Measurements from ENCODE around the gene CD9.

Gene CD9

DNA sequence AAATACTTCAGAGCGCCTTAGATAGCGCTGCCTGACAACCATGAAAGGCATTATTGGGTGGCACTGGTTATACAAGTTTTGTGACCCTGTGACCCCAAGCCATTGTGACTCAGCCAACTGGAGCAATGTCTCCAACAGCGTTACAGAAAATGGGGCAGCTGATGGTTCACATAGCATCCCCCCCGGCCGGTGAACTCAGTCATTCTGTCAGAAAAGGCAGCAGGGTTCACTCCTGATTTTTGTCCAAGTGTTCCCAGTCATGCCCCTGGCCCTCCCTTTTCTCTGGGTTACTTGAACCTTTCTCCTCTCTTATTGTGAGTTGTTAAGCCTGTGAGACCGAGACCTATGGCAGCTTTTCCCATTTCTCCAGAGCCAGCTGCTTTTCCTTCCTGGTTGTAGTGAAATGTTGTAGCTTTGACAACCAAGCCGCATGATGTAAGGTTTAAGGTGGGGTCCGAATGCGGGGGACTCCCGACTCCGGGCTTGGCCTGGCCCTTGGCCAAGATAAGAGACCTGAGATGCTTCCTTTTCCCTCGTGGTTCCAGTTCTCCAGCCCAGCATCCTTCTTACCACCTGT lies 22.0 kb downstream of the CD9 start:
- DNase-seq, result no peak

DNA sequence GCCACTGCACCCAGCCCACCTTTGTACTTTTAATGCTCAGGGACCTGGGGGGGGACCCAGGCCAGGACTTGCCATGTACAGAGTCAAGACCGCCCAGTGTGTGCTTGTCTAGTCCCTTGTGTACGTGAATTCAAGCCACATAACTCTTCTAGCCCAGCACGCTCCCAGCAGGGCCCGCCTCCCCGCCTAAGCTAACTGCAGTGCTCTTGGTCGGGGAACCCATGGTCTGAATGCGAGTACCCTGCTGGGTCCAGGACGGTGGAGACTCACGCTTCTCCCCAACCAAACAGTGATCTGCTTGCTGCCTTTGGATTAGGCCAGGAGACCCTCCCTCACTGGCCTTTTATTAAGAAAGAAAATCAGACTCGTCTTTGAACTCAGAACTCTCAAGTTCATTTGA lies 23.3 kb downstream of the CD9 start:
- DNase-seq, result no peak

DNA sequence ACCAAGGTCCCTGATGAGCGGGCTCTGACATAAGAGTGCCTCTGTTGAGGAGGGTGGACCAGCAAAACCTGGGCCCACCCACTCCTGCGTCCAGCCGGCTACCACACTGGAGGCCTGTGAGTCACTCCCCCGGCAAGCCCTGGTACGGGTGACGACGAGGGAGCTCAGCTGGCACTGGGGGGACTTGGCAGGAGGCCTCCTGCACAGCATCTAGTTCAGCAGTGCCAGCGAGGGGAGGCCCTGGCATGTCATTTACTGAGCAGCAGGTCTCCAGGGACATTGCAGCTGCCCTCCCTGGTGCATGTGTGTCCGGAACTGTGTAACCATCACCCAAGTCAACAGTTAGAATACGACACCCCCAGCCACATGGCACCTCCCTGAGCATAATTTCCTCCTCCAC lies 24.4 kb downstream of the CD9 start:
- DNase-seq, result no peak

DNA sequence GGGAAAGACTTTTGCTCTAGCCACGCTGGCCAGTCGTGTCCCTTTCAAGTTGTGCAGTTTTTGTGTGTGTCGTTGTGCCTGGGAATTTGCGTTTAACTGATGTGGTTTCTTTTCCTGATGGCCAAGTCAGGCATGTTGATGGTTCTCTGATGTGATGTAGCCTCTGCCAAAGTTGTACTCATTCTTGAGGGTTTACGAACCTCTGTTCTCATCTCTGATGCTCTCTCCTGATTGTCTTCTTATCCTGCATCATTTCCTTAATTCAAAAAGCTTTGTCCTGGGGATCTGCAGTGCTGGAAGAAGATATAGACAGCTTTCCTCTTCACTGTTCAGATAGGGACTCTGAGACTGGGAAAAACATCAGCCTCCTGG lies 25.4 kb downstream of the CD9 start:
- no peak for DNase-seq

DNA sequence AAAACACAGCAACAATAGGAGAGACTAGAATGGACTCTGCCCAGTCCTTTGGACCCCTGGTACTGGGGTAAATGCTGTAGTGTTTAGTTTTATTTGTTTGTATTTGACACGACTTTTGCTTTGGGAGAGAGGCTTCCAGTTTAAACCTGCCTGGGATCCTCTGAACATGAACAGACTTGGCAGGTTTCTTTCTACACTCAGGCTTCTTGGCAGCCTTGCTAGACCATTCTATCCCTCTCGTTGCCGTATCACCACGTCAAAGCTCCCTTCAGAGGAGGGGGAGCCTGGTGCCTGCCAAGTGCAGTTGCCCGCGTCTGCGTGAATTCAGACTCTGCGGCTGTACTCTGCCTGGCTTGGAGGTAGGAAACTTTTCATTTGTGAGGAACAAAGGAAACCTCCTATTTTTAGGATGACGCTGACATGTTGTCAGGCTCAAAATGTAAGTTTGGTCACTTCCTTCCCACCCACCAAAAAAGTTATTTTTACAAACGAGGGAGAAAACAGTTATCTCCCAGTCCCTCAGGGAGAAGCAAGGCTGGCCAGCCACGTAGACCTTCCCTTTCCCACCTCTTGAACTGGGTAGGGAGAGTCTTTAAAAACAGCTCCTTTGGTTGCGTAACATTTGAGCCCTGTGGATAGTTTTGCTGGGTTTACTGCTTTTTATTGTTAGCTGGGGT lies 25.9 kb downstream of the CD9 start:
- no peak for DNase-seq

DNA sequence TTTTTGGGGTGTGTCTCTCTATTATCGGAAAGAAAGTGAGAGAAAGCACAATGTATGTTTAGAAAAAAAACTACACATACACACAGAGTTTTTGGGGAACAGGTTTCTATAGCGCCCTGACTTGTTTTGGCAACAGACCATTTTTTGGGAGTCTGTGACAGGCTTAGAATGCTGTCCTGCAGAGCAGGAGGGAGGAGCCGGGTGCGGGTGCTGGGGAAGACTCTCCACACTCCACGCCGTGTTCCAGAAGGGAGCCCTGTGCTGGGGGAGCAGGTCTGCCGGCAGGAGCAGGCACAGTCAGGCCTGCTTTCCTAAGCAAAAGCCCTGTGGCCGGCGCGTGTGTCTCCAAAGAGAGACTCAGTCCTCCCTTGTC lies 26.5 kb downstream of the CD9 start:
- no peak for DNase-seq

DNA sequence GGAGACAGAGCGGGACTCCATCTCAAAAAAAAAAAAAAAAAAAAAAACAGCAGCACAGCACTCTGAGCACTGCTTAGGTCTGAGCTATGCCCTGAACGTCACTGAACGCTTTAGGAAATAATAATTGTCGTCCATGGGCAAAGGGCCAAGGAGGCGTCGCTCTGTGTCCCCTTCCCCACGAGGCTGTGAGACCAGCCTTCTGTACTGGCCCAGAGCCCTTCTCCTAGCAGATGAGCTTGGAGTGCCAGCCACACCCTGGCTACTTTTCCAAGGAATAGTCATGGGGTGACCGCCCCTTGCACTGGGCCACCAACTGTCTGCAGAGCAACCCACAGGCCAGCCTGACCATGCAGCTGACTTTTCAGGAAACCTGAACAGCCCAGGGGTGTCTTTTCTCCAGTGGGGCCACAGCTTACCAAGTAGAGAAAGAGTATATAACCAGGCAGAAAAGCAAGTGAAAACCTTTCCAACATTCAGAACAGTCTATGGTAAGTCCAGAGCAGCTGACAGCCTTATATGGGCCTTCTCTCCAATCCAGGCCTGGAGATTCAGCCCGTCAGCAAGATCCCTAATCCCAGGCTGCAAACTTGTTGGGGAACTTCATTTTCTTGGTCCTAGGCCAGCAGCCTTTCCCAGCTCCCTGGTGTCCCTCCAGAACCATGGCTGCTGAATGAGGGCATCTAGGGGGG lies 28.5 kb downstream of the CD9 start:
- no peak for DNase-seq

DNA sequence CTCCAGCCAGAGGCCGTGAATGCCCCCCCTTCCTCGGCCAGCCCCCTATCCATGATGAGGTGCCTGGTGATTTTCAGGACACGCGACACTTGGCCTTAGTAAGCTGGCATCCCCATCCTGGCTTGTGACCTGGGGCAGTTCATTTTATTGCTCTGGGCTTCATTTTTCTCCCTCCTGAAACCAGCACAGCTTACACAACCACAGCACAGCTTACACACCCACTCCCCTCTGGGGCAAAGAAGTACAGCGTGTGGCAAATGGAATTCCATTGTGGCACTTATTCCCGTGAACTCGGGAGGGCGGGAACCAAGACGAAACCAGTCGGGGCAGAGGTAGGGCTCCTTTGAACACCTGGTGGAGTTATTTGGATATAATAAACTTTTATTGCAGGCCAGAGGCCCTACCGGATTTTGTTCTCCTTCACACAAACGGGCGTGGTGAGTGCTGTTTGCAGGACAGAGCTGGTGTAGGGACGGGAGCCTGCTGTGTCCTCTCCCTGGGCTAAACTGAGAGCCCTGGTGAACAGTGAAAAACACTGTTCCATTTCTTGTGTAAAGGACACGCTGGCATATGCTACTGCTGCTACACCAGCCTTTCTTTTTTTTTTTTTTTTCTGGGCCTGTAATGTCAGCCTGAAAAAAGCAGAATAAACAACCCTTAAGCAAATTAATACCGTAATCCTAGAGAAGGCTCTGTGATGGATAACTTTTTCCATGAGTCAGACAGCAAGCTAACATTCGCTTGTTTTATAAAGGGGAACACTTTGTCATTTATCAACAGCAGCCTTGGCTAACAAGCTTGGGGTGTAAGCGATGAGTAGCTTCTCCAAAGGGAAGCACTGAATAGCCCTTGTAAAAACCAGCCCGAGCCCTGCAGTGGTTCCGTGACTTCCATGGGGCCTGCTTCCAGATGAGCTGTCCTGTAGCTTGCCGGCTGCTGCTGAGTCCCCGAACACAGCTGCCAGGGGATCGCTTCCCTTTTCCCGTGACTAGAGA lies 29.3 kb downstream of the CD9 start:
- no peak for DNase-seq

DNA sequence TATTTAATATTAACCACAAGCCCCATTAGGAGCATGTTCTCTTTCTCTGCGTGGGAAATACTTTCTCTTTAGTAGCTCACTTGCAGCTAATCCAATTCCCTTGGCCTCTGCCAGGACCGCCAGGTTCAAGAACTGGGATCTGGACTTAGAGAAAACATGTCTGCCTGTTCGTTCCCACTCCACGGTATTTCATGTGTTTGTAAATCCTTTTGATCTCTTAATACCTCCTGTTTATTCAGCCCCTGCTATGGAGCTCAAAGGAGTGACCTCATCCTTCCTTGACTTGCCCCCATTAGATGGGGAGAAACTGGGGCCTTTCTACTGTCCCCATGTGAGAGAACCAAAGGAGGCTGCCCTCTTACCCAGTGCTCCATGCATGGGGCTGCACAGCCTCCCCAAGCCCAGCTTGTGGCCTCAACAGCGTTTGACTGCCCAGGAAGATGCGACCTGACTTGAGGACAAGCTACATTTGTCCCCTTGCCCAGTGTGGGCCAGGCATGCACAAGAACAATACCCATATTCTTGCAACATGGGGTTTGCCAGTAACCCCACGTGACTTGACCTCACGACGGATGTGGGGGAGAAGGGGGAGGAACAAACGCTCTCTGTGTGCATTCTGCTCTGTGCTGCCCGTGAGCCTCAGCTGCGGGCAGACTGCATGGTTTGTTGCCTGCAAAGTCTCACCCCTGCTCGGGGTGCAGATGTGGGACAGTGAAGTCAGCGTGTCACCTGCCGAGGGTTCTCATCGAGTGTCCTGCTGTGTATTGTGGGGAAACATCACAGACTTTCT lies 30.3 kb downstream of the CD9 start:
- peak; percentile 92 to 93 for DNase-seq

DNA sequence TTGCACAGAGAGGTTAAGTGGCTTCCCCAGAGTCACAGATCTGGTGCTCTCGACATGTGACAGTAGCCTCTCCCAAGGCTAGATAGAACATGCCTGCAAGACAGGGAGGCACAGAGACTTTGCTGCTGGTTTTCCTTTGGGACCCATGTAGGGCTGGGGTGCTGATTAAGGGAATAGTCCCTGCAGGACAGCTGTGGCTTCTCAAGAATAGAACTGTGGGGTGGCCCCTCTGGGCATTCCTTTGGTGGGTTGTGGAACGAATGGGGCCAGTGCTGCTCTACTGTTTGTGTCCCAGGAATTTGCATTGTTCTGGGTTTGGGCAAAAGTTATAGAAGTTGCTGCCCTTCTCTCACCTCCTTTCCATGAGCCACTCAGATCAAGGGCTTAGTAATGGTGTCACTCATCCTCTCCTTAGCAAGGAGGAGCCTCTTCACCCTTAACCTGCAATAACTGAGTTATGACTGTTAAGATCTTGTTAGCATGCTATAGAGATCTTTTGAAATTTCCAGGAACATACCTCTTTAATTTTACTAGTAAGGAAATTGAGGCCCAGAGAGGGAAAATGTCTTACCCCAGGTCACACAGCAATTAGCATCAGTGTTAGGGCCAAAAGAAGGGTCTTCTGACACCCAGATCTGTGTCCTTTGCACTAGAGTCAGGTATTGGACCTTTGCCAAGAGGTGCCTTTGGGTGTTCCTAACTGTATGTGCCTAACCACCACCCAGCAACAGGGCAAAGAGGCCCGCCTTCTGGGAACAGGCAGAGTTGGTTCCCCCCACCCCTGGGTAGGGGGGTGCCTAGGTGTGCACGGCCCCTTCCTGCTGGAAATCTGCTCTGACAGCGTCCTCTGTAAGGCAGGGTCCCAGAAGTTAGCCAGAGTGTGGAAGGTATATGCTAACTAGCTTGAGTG lies 31.4 kb downstream of the CD9 start:
- no peak for DNase-seq

DNA sequence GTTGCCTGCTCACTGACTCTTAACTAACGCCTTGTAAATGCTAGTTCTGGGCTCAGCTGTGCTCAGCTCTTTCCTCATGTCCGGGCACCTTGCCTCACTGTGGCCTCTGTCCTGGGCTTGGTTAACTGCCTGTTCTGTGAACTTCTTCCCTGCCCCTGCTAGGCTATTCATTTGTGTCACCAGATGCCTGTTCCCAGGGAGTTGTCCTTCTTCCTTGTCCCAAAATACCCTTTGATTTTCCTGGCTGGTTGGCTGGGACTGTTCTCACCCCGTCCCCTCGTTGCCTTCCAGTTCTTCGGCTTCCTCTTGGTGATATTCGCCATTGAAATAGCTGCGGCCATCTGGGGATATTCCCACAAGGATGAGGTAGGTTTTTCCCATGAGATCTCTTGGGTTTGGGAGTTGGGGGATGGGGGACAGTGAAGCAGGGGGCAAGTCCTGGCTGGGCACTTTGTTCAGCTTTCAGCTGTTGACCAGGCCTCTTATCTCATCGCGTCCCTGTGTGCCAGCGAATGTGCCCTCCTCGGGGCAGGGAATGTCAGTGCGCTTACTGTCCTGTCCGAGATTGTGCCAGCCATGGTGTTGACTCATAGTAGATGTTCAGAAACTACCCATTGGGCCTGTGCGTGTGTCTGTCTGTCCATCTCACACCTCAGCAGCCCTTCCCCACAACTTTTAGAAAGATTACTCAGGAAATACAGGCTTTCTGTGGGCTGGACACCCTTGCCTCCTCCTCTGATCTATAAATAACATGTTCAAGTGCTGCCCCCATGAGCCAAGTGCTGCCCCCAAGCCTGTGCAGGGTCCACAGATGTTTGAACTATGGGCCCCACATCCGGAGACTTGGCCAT lies 33.1 kb downstream of the CD9 start:
- no peak for DNase-seq

DNA sequence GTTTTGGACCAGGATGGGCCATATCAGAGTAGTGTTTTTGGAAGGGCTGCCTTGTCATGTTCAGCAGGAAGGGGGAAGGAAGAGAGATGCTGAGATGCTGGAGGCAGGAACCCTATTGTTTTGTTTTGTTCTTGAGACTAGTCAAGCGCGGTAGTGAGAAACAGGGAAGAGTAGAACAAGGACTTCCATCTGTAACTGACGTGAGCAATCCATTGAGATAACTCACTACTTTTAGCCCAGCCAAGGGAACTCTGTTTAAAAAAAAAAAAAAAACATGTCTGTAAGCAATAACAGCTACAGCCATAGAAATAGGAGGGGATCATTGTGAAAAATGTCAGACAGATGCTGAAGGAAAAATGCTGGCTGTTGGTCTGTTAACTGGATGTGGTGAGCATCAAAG lies 34.0 kb downstream of the CD9 start:
- DNase-seq, result no peak

DNA sequence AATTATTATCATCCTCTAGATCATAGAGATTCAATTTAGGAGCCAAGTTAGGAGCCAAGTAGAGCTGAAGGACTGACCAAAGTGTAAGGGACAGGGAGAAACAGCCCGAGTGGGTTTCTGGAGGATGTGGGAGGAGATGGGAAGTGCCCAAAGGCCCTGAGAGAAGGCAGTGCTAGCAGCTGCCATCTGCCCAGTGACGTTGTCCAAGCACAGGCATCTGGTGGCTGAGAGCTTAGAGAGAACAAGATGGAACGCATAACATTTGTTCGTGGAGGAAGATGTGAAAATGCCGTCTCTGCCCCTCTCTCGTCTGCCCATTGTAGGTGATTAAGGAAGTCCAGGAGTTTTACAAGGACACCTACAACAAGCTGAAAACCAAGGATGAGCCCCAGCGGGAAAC lies 34.7 kb downstream of the CD9 start:
- no peak for DNase-seq

DNA sequence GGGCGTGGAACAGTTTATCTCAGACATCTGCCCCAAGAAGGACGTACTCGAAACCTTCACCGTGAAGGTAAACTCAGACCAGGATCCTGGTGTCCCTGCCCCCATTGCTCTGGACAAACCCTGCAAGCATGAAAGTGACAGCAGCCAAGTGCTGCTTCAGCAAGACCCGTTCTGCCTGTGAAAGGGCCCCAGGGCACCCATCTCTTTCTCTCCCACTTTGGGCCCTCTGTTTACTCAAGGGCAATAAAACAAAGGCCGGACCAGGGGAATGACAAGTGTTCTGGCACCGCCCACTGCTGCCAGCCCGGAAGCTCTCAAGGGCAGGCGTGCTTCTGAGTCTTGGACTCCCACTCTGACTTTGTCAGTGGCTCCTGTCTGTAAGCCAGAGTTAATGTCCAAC lies 35.3 kb downstream of the CD9 start:
- no peak for DNase-seq

DNA sequence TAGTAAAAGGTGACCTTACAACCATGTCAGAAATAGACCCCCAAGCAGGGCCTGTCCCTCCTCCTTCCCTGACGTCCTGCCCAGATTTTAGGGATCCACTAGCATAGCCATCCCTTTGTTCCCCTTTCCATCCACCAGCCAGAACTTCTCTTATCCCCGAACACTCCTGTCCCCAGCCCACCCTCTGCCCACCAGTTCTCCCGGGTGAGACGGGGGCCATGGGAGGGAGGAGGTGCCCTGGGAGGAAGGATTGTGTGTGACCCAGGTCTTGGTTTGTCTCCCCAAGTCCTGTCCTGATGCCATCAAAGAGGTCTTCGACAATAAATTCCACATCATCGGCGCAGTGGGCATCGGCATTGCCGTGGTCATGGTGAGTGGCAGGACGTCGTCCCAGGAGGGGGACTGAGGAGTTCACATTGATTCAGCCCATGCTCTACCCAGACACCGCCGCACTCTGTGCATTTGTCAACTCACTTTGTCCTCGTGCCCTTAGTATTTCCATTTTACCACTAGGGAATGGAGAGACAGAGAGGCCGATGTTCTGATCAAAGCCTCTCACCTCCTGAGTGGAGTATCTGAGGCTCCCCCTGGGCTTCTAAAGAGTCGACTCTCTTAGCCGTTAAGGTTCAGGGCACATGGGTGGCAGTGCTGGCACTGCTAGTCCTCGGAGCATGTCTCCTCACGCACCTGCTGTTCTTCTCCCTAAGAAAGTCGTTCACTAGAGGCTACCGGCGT lies 35.9 kb downstream of the CD9 start:
- DNase-seq, result no peak

DNA sequence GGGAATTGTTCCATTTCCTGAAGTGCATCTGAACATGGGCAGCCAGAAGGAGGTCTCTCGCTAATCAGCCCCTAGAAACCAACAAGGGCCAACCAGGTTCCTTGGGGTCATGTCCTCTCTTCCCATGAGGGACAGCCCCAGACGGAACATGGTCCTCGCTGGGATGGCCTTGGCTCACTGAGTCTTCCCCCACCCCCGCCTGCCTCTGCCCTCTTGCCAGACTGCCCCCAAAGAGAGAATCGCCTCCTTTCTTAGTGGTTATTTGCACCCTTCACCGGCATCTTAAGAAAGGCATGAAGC lies 36.4 kb downstream of the CD9 start:
- no peak for DNase-seq

DNA sequence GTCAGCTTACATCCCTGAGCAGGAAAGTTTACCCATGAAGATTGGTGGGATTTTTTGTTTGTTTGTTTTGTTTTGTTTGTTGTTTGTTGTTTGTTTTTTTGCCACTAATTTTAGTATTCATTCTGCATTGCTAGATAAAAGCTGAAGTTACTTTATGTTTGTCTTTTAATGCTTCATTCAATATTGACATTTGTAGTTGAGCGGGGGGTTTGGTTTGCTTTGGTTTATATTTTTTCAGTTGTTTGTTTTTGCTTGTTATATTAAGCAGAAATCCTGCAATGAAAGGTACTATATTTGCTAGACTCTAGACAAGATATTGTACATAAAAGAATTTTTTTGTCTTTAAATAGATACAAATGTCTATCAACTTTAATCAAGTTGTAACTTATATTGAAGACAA lies 37.6 kb downstream of the CD9 start:
- no peak for DNase-seq

DNA sequence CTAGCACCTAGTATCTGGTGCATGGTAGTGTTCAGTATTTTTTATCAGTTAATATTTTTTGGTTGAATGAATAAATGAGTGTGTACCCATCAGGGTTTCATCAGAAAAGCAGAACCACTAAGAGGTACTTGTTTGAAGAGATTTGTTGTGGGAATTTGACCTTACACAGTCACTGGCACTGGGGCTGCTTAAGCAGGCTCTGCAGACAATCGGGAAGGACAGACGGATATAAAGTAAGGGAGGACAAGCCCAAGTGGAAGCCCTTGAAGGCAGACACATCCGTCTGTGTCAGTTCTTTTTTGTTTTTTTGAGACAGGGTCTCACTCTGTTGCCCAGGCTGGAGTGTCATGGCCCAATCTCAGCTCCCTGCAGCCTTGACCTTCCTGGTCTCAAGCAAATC lies 38.7 kb downstream of the CD9 start:
- no peak for DNase-seq

DNA sequence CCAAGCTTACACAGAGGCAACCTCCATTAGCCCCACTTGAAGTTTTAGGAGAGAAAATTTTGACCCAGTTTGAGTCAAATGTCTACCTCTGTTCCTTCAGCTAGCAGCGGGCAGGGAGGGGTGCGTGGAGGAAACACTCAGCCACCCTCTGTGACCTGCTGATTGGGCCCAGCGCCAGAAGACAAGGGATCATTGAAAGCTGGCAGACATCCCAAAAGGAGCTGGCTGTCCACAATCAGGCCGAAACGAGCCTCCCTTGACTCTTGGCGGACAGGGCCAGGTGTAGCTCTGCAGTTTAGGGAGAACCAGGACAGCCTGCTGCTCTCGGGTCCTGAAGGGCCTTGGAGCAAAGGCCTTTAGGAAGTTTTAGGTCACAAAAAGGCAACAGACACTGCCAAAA lies 41.3 kb downstream of the CD9 start:
- no peak for DNase-seq

DNA sequence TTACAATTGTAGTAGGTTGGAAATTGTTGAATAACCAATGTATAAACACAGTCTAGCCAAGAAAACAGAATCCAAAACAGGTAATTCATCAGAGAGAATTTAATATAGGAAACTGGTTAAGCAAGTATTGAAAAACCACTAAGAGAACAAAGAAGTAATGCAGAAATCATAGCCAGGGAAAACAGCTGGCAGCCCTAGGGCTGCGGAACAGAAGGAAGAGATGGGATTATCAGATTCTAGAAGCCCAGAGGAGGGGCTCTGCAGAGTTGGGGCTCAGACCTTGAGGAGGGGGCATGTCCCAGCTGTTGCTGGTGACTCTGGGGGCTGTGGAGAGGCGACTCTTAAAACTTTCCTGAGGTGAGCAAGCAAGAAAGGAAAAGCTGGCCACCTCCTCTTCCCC lies 49.4 kb downstream of the CD9 start:
- no peak for DNase-seq

All from AML-193 (cell line).